LNCAP (cell line): ENCODE data around the gene RABGAP1L.

Experiments
- TF ChIP-seq, protein P1 (sequence below): fragments of 450-650 bp; IDR thresholded peaks from 2 replicates; pipeline ENCODE4 v1.5.1; 2017; ENCODE audit warnings: mild to moderate bottlenecking

Gene RABGAP1L

DNA sequence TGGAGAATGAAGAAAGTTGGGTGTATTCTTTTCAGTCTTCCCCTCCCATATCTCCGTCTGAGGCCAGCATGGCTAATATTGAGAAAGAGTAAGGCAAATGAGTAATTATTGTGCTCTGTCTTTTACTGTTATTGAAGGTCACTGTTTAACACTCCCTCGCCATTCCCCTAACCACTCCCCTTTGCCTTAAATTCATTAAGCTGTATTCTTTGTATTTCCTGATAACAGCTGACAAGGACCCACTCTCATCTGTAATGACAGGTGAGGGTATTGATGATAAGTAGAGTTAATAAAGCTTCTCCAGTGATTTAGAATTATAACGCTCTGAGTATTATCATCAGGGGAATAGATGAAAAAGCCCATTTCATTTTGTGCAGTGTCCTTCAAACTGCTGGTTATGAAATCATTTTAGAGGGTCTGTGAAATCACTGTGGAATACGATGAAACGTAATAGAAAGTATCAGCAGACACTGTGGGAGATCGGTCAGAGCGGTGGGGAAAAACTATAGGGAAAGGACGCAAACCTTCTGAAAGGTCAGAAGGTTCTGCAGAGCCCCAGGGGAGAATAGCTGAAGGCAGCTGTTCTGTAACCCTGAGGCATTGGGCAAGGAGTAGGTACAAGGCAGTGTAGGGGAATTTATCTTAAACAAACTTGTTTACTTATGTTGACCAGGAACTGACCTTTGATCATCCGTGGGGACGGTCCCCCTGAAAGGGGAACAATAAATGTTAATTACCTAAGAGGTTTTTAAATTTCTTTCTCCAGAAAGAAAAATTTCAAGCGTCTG lies 794.2 kb downstream of the RABGAP1L start:
- TF ChIP-seq, protein P1, sequence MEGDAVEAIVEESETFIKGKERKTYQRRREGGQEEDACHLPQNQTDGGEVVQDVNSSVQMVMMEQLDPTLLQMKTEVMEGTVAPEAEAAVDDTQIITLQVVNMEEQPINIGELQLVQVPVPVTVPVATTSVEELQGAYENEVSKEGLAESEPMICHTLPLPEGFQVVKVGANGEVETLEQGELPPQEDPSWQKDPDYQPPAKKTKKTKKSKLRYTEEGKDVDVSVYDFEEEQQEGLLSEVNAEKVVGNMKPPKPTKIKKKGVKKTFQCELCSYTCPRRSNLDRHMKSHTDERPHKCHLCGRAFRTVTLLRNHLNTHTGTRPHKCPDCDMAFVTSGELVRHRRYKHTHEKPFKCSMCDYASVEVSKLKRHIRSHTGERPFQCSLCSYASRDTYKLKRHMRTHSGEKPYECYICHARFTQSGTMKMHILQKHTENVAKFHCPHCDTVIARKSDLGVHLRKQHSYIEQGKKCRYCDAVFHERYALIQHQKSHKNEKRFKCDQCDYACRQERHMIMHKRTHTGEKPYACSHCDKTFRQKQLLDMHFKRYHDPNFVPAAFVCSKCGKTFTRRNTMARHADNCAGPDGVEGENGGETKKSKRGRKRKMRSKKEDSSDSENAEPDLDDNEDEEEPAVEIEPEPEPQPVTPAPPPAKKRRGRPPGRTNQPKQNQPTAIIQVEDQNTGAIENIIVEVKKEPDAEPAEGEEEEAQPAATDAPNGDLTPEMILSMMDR = no peak

DNA sequence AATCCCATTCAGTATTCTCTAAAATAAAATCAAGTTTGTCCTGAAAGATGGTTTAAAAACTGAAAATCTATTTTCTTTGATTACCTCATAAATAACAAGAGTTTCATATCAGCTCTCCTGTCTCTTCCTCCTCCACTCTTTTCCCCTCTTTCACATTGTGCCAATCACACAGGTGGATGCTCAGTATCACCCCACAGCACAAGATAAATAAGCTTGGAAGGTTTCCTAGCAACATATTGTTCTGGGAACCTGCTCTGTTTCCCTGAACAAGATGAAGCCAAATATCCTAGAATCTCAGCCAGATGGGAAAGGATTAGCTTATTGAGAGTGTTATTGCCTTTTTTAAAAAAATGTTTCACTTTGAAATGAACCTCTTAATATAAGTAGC lies 794.7 kb downstream of the RABGAP1L start:
- TF ChIP-seq, protein P1 = no peak

DNA sequence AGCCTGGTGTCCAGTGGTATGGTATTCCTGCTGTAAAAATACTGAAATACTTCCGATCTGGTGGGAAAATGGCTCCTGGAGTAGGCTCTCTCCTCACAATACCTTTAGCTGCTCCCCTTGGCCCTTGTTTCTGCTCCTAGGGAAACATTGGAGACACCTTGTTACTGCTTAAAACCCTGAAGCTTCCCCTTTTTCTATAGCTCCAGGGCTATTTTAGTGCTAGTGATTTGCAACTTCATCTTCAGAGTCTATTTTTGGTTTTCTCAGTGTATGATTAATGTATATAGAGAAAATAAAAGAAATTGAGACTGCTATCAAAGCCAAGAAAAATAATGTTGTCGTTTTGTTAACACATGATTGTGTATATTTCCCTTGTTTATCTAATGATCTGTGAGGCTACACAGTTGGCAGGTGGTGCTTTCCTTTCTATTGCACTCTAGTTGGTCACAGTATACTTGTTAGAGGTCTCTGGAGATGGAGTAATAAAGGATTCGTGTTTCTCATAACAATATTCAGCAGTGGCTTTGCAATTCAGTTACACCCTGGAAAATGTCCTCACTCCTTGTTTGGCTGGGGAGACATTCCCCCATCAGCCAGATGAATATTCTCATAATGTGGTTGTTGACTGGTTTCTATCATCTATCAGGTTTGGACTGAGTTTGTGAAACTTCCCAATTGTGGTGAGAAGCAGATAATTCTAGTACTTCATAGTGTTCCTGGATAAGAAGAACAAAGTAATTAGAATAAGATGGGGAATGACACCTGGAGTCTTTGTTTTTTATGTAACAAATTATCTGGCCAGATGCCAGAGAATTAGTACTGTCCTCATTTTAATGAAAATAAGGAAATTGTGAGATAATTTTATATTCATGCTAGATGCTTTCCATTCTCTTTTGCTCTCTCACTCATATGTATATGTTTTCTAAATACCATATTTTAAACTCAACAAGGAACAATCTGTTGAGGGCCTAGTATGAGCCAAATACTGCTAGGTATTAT lies 795.6 kb downstream of the RABGAP1L start:
- TF ChIP-seq, protein P1 = no peak

DNA sequence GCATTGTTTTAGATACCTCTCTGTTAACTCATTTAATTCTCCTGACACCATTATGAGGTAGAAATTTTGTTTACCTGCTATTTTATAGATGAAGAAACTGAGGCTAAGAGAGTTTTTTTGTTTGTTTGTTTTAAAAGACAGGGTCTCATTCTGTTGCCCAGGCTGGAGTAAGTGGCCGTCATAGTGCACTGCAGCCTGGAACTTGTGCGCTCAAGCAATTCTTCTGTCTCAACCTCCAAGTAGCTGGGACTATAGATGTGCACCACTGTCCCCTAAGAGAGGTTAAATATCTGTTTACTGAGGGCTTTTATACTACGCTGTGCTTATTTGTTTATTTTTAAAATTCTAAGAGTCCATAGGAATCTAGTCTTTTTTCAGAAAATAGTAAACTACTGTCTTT lies 796.8 kb downstream of the RABGAP1L start:
- TF ChIP-seq, protein P1 = no peak

DNA sequence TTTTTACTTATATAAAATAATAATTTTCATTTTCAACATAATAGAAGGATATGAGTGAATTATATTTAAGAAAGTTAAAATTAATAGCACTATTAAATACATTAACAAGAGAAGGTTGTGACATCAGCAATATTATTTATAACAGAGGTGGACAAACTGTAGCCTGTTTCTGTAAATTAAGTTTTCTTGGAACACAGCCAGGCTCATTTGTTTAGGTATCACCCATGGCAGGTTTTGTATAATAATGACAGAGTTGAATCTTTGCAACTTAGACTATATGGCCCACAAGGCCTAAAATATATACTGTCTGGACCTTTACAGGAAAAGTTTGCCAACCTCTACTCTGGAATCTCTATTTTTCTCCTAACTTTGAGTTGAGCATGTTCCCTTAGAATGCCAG lies 797.7 kb downstream of the RABGAP1L start:
- TF ChIP-seq, protein P1 = no peak

DNA sequence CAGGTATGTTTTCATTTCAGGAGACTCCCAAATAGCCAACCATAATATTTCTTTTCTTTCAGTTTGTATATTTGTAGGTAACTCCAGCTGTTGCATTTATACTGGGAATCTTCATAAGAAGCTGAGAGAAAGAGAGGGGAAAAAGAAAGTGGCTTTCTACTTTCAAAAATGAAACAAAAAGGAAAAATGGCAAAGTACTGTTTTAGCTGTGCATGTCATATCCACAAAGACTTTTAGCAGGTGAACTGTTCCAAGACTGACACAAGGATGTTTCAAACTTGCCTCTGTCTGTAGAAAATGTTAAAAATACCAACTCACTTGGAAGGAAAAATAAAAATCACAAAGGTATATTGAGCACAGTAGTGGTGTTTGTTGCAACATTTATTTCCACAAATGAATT lies 798.5 kb downstream of the RABGAP1L start:
- TF ChIP-seq, protein P1 = no peak

DNA sequence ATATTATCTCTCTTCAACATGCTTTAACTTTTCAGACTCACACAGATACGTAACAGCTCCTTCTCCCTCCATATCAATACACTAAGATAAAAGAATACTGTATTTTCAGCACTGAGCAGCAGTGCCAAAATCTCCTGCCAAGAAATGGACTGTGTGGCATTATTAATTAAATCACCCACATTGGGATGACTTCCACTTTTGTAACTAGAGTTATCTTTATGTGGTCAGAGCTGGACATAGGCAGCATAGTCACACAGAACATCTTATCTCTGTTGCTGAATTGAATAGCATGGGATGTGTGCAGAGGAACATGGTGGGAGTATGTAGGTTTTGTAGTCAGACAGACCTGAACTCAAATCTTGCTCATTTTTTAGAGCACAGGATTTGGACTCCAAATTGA lies 799.1 kb downstream of the RABGAP1L start:
- TF ChIP-seq, protein P1 = no peak
